SJCRH30 (cell line): Measurements from ENCODE around the gene PRR18. TPM values are rescaled to one million over a fixed set of nuclear protein-coding genes. Genes with fewer than 3 reads are reported as not detected.

Source experiments
- DNase-seq, 2 experiments: peaks; one replicate each; pipeline ENCODE4 v3.0.0-alpha.2; 2015 to 2020
- H3K27ac ChIP-seq: fragments of 250-450 bp; sonication (Bioruptor Pico); 2 replicates; pipeline ENCODE4 v1.5.1; 2020; ENCODE audit warnings: mild to moderate bottlenecking, moderate library complexity
- H3K27me3 ChIP-seq: fragments of 250-450 bp; sonication (Bioruptor Pico); 2 replicates; pipeline ENCODE4 v1.5.1; 2020; ENCODE audit warnings: mild to moderate bottlenecking, moderate library complexity
- H3K36me3 ChIP-seq: fragments of 250-450 bp; sonication (Bioruptor Pico); 2 replicates; pipeline ENCODE4 v1.5.1; 2020; ENCODE audit warnings: mild to moderate bottlenecking, moderate library complexity
- H3K4me1 ChIP-seq: fragments of 250-450 bp; sonication (Bioruptor Pico); 2 replicates; pipeline ENCODE4 v1.5.1; 2020; ENCODE audit warnings: mild to moderate bottlenecking, moderate library complexity
- H3K4me3 ChIP-seq: fragments of 250-450 bp; sonication (Bioruptor Pico); 2 replicates; pipeline ENCODE4 v1.5.1; 2020; ENCODE audit warnings: mild to moderate bottlenecking, moderate library complexity
- H3K9me3 ChIP-seq: fragments of 250-450 bp; sonication (Bioruptor Pico); replicated peaks from 2 replicates; pipeline ENCODE4 v1.5.1; 2020; ENCODE audit warnings: mild to moderate bottlenecking, moderate library complexity
- total RNA-seq: library from RNA; depleted of rRNA; stranded (reverse); fragments of >200 nt; shearing (Covaris generic); gene quantifications from 2 replicates; pipeline ENCODE4 v1.2.3, GENCODE V29; 2014

PRR18 gene
- total RNA-seq, 1 experiment from 2014 or later: 0.47 TPM

DNA sequence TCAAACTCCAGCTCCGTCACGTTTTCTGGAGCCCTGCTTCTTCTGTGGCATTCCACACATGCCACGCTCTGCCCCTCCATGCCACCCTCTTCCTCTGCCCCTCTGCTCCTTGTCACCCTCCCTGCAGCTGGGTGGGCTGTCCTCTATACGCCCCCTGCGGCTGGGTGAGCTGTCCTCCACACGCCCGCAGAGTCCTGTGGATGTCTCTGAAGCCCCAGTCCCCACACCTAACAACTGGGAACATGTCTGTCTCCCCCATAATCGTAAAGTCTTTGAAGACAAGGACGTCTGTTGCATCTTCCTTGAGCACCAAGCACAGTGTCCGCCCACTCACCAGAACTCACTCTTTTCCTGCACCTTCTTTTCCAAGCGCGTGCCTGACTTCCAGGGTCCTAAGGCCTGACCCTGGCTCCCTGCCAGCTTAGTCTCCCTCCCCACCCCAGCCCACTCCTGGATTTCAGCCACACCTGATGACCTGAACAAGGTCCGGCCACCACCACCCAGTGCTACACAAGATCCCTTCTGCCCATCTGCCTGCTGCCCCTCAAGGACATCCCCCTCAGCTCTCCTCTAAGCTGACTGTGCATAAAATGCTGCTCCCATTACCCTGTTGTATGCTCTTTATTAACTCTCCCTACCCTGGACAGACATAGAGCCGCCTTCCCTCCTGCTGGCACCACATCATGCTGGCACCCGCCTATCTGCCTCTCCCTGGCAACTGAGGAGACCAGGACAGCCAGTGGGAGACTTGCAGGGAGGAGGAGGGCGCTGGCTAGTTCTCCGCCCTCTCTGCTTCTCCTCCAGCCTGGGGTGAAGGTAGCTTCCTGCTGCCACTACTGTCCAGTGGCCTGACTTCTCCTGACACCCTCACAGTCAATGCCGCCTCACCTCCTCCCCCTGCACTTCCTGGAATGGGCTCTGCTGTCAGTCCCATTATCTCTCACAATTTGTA lies 10.7 kb upstream of the PRR18 start:
- peaks cover 31% of the 10 kb centered on the region for H3K4me1 ChIP-seq
- DNase-seq: peak; percentile 82 to 84
- peak overlapping the region; percentile 40 for H3K4me3 ChIP-seq
- H3K27me3 ChIP-seq: no peaks in the 10 kb centered on the region
- no peaks in the 10 kb centered on the region for H3K9me3 ChIP-seq
- H3K36me3 ChIP-seq: peaks cover 16% of the 10 kb centered on the region
- peak overlapping the region; percentile 99 for H3K27ac ChIP-seq

DNA sequence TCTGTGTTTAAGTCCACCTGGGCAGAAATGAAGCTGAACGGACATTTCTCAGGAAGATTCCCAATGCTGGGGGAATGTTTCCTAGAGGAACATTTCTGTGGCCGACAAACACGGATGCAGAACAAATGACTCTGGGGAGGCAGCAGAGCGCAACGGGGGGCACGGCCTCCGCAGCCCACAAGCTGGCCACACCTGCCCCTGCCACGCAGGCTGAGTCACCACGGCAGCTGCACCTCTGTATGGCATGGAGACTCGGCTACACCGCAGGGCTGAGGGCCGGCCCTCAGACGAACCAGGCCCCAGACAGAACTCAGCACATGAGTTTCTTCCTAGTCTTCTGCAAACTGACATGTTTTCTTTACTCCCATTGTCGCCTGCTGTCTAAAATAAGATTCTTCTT lies 10.0 kb upstream of the PRR18 start:
- no peaks in the 10 kb centered on the region for H3K9me3 ChIP-seq
- H3K4me3 ChIP-seq: peak overlapping the region; percentile 40
- H3K4me1 ChIP-seq: peaks cover 31% of the 10 kb centered on the region
- peaks cover 16% of the 10 kb centered on the region for H3K36me3 ChIP-seq
- DNase-seq: peak; percentile 98
- H3K27ac ChIP-seq: peak overlapping the region; percentile 99
- H3K27me3 ChIP-seq: no peaks in the 10 kb centered on the region

DNA sequence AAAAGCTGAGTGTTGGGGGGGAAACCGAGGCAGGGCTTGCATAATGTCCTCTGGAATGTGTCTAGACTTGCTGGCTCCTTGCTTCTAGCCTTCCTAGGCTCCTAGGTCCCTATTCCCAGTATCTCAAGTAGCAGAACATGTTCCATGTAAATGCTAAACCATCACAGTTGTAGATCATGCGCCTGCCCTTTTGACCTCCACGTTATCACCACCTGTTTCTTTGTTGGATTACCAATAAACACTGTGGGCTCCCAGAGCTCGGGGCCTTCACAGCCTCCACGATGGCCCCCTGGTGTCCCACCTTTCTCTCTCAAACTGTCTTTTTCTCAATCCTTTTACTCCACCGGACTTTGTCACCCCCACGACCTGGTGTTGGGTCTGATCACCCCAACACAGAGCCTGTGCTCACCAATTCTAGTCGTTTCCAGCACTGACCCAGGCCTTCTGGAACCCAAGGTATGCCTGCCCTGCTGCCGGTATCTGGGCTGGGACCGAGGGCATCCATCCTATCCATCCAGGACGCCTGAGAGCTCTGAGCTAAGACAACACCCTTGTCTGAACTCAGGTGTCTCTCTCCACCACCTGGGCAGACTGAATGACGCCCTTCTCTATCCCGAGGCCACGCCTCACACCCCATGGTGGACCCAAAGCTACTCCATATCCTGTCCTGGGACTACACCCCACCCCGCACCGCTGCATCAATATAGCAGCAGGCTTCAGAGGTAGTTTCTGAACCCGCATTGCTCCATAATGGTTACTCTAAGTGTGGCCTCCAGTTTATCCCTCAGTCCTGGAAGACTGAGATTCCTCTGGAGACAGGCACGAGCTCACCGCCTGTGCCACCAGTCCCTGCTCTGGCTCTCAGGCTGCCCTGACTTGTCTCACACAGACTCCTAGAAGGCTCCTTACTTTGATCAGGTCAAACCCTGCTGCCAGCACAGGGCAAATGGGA lies 9.3 kb upstream of the PRR18 start:
- DNase-seq: peak; percentile 57 to 68
- H3K9me3 ChIP-seq: no peaks in the 10 kb centered on the region
- H3K27me3 ChIP-seq: no peaks in the 10 kb centered on the region
- peaks cover 34% of the 10 kb centered on the region for H3K4me1 ChIP-seq
- peak overlapping the region; percentile 40 for H3K4me3 ChIP-seq
- peak overlapping the region; percentile 99 for H3K27ac ChIP-seq
- H3K36me3 ChIP-seq: peaks cover 10% of the 10 kb centered on the region

DNA sequence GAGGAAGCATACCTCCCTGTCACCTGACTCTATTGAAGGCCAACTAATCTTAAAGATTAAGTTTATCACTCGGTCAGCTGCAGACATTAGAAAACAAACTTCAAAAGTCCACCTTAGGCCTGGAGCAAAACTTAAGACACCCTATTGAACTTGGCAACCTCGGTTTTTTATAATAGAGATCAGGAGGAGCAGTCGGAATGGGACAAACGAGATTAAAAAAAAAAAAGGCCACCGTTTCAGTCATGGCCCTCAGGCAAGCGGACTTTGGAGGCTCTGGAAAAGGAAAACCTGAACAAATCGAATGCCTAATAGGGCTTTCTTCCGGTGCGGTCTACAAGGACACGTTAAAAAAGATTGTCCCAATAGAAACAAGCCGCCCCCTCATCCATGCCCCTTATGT lies 7.2 kb upstream of the PRR18 start:
- DNase-seq: no peak
- Histone ChIP-seq H3K27me3 (no peaks in the 10 kb centered on the region), H3K27ac (no peak overlapping the region), H3K36me3 (peaks cover 5% of the 10 kb centered on the region), H3K9me3 (no peaks in the 10 kb centered on the region), H3K4me3 (no peak overlapping the region), H3K4me1 (peaks cover 34% of the 10 kb centered on the region)

DNA sequence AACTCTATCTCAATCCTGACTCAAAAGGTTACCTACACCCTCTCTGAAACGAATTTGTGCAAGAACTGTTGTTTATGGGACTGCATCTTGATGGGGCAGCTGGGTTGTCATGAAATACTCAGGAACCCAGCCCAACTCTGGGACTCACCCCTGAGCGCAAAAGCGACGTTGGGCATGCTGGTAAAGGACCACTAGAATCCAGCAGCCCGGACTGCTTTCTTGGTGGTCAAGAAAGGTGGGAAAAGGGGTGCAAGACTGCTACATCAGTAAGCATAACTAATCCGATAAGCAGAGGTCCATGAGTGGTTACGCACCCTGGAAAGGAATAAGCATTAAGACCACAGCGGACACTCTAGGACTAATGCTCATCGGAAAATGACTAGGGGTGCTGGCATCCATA lies 6.3 kb upstream of the PRR18 start:
- Histone ChIP-seq H3K36me3 (no peaks in the 10 kb centered on the region), H3K27me3 (no peaks in the 10 kb centered on the region), H3K27ac (no peak overlapping the region), H3K9me3 (no peaks in the 10 kb centered on the region), H3K4me1 (peaks cover 26% of the 10 kb centered on the region), H3K4me3 (no peak overlapping the region)
- no peak for DNase-seq

DNA sequence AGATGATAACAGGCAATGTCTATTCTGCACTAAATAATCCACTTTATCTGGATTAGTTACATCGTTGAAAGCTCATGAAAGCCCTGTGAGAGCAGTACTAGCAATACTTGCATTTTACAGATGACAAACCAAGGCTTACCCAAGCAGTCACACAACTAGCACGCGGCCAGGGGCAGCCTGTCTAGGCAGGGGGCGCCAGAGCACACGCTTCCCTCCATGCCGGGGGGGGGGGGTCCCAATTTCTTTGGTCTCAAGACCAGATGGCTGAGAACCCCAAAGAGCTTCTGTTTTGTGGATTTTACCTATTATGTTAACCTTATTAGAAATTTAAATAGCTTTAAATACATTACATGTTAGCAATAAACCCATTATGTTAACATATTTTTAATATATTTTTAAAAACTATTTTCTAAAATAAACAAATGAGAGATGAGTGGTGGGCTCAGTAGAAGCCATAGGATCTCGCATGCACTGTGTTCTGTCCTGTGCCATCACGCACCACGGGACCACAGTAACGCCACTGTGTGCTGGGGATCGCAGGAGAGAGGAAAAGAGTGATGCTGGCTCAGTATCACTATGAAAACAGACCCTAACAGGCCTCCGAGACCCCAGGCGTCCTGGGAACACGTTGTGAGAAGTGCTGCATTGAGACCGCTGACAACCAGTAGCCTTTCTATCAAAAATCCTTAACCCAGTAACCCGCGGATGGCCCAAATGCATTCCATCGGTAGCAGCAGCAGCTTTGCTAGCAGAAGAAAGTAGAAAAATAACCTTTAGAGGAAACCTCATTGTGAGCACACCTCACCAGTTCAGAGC lies 5.3 kb upstream of the PRR18 start:
- Histone ChIP-seq H3K36me3 (no peaks in the 10 kb centered on the region), H3K27me3 (no peaks in the 10 kb centered on the region), H3K4me3 (no peak overlapping the region), H3K4me1 (peaks cover 16% of the 10 kb centered on the region), H3K27ac (no peak overlapping the region), H3K9me3 (no peaks in the 10 kb centered on the region)
- DNase-seq: peak; percentile 62 to 82

DNA sequence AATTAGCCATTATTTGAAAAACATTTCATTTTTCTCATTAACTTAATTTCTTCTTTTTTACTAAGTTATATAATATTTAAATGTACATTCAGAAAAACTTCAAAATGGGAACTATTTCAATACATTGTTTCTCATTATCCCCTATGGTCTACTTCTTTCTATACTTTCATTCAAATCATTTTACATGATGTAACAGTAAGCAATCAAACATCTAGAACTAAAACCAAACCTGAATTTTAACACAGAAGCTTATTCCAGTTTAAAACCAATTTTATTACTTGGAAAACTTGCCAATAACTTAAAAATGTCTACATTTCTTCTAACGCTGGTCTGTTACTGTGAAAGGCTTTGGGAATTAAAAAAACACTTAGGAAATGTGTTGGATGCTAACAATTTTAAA lies 4.6 kb upstream of the PRR18 start:
- Histone ChIP-seq H3K27ac (no peak overlapping the region), H3K9me3 (no peaks in the 10 kb centered on the region), H3K4me1 (peaks cover 13% of the 10 kb centered on the region), H3K36me3 (no peaks in the 10 kb centered on the region), H3K27me3 (no peaks in the 10 kb centered on the region), H3K4me3 (no peak overlapping the region)
- DNase-seq: no peak

DNA sequence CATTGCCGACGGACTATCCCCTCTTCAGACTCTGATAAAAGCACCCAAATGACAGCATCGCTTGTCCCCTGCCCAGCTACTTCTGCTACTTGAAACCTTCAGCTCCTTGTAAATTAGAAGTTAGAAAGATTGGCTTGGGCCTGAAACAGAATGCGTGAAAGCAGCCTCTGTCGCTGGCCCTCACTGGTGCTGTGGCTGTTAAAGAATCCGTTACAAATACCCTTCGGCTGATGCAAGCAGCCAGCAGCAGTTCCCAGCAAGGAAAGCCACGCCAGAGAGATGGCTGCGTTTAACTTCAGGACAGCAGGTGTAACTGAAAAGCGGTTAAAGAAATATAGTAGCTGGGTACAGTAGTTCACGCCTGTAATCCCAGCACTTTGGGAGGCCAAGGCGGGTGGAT lies 2.4 kb upstream of the PRR18 start:
- no peak for DNase-seq
- Histone ChIP-seq H3K4me1 (peaks cover 3% of the 10 kb centered on the region; the same call in 1 of the 2 replicates), H3K27me3 (no peaks in the 10 kb centered on the region), H3K36me3 (no peaks in the 10 kb centered on the region), H3K9me3 (no peaks in the 10 kb centered on the region), H3K4me3 (no peak overlapping the region), H3K27ac (no peak overlapping the region)

DNA sequence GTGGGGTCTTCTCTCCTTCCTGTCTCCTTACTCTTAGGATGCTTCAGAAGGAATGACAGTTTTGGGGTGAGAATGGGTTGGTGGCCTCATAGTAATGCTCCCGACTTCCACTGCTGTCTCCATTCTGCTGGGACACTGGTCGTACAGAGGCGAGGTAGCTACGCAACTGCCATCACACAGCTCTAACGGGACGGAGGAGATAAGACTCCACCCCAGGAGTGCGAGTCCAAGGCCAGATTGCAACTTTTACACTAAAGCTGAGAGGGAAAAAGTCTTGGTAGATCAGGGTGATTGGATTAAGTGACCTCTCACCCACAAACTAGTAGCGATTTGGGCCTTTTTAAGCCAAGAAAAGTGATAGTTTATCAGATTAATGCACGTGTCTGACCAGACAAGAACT lies 1.8 kb upstream of the PRR18 start:
- Histone ChIP-seq H3K36me3 (no peaks in the 10 kb centered on the region), H3K27me3 (no peaks in the 10 kb centered on the region), H3K9me3 (no peaks in the 10 kb centered on the region), H3K27ac (no peak overlapping the region), H3K4me1 (peaks cover 3% of the 10 kb centered on the region; the same call in 1 of the 2 replicates), H3K4me3 (no peak overlapping the region)
- no peak for DNase-seq

DNA sequence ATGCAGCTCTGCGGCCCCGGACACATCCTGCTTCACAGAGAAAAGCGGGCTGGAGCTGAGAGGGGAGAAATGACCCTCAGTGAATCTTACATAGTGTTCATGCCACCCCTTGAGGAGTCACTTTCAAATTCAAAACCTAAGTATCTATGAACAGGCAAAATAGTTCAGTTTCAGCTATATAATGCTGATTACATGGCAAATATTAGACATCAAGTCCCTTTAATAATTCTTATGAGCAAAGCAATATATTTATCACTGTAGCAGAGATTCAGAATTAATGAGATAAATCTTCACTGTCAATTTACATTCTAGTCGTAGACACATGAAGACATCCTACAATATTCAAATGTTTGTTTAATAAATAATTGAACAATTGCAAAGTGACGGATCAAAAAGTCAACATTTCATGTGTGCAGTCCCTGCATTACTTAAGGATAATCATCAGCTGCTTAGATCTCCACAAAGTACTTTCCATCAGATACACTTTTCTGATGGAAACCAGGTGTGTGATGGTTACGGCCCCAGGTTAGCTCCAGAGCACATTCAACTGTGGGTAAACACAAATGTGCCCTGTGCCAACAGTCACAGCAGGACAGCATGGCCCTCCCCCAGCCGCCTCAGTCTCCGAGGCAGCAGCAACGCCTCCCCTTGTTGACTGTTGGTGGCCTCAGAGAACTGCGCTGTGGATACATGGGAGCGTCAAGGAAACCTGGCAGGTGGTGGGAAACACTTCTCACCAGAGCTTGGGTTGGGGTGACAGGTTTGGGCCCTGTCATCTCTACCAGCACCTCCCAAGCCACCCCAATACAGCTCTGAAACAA lies 787 bp upstream of the PRR18 start:
- H3K9me3 ChIP-seq: no peaks in the 10 kb centered on the region
- H3K27ac ChIP-seq: no peak overlapping the region
- H3K27me3 ChIP-seq: no peaks in the 10 kb centered on the region
- H3K4me1 ChIP-seq: peaks cover 3% of the 10 kb centered on the region; the same call in 1 of the 2 replicates
- no peak for DNase-seq
- H3K4me3 ChIP-seq: peak overlapping the region; percentile 51
- H3K36me3 ChIP-seq: no peaks in the 10 kb centered on the region

DNA sequence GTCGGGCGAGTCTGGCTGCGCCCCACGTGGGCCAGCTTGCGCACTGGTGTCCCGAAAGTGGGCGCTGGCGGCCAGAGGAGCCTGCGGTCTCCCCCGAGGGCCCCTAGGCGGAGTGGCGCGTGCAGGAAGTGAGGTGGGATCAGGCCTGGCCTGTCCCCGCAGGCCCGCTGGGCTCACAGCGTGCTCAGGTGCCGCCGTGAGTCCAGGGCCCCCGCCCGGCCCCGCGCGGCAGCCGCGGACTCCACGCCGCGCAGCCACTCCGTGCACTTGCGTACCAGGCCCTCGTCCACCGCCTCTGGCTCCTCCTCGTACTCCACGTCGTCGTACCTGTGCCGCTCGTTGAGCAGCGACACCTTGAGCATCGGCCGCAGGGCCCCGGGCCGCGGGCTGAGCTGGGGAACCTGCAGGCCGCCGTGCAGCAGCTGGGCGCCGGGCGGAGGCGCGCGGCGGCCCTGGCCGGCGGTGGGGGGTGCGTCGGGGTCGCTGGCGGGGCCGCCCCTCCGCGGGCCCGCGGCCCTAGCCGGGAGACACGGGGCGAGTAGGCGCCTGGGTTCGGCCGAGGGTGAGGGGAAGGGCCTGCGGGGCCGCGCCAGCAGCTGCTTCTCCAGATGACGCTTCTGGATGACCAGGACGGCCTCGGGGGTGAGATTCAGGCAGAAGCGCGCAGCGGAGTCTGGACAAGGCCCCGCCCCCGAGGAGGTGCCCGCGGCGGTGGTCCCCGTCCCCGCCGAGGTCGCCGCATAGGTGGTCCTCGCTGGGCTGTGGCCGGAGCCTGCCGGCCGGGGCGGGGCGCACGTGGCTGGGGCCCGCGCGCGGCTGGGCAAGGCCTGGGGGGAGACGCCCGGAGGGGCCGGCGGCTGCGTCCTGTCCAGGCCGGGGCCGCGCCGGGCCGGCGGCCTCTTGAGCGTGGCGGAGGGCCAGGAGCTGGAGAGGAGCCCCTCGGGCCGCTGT lies 835 bp downstream of the PRR18 start:
- Histone ChIP-seq H3K4me3 (peak overlapping the region; percentile 51), H3K27me3 (no peaks in the 10 kb centered on the region), H3K4me1 (no peaks in the 10 kb centered on the region), H3K36me3 (no peaks in the 10 kb centered on the region), H3K9me3 (no peaks in the 10 kb centered on the region), H3K27ac (no peak overlapping the region)
- DNase-seq: no peak

DNA sequence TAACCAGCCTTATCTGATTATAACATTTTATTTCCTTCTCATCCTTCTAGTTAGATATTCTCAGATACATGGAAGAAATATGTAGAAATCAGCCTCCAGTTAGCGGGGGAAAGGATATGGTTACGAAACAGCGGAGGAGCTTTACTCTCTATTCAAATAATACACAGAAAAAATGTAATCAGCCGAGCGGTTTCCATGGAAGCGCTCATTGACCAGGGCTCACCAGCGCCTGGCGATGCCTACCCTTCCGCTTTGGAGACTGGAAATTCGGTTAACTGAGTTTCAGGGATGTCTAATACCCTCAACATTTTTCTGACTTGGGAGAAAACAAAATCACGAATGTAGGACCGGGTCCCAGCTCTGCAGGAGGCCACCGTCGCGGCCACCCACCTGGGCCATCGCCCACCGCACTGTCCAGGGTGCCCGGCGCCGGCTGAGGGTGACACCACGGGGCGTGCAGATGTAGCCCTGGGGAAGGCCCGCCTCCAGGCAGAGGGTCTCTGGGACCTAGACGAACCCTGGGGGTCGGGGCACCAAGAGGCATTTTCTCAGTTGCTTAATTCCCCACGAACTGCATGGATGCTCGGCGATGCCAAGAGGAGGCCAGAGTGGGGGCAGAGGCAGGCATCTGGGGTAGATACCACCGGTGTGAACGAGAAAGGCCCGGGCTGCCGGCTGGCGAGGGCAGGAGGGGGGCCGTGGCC lies 1.7 kb downstream of the PRR18 start:
- DNase-seq: no peak
- Histone ChIP-seq H3K27me3 (no peaks in the 10 kb centered on the region), H3K4me1 (no peaks in the 10 kb centered on the region), H3K4me3 (no peak overlapping the region), H3K36me3 (no peaks in the 10 kb centered on the region), H3K9me3 (no peaks in the 10 kb centered on the region), H3K27ac (no peak overlapping the region)
